Activated CD8-positive, alpha-beta memory T cell treated with anti-CD3 and anti-CD28 coated beads for 48 hours (primary cell): ENCODE data around the gene KRT13.

ENCODE experiments used
- DNase-seq, 3 experiments: peaks; one replicate each; pipeline ENCODE4 v3.0.0-alpha.2; 2020; ENCODE audit warnings: low read depth in 2 of 3, low spot score in 2 of 3

KRT13 gene

GRCh38 chr17:41498276-41498675, 7.1 kb downstream of the KRT13 start:
- no peak for DNase-seq

- peak; percentile 32 to 62 (median 32) for DNase-seq
Observed at GRCh38 chr17:41496803-41497484, 8.5 kb downstream of the KRT13 start.

GRCh38 chr17:41494524-41494923, 10.9 kb downstream of the KRT13 start:
- no peak for DNase-seq

- DNase-seq: no peak
Observed at GRCh38 chr17:41492771-41493170, 12.6 kb downstream of the KRT13 start.

- DNase-seq: no peak
Observed at GRCh38 chr17:41492351-41492750, 13.1 kb downstream of the KRT13 start.

GRCh38 chr17:41491476-41491875, 13.9 kb downstream of the KRT13 start:
- DNase-seq: no peak

- no peak for DNase-seq
Observed at GRCh38 chr17:41490000-41490990, 15.1 kb downstream of the KRT13 start.

- no peak for DNase-seq
Observed at GRCh38 chr17:41489531-41489930, 15.9 kb downstream of the KRT13 start, which contains the start of gene KRT36. TSS of gene KRT36 (minus strand) at chr17:41489910. CDS start at chr17:41489864, 46 bp downstream.

- DNase-seq: peak in 1 of 3 experiments; percentile 36
Observed at GRCh38 chr17:41486809-41487530, 18.4 kb downstream of the KRT13 start.

- no peak for DNase-seq
Observed at GRCh38 chr17:41486316-41486715, 19.1 kb downstream of the KRT13 start.

- no peak for DNase-seq
Observed at GRCh38 chr17:41484920-41485904, 20.2 kb downstream of the KRT13 start.

GRCh38 chr17:41483991-41484826, 21.2 kb downstream of the KRT13 start:
- no peak for DNase-seq

- DNase-seq: no peak
Observed at GRCh38 chr17:41483531-41483930, 21.9 kb downstream of the KRT13 start.

- no peak for DNase-seq
Observed at GRCh38 chr17:41481036-41481435, 24.4 kb downstream of the KRT13 start, which contains the start of gene KRT35. TSS of gene KRT35 (minus strand) at chr17:41481151. CDS start at chr17:41481097, 54 bp downstream.

- DNase-seq: no peak
Observed at GRCh38 chr17:41480581-41480980, 24.8 kb downstream of the KRT13 start.

GRCh38 chr17:41480136-41480535, 25.3 kb downstream of the KRT13 start:
- DNase-seq: no peak

GRCh38 chr17:41478237-41478636, 27.2 kb downstream of the KRT13 start:
- DNase-seq: no peak

GRCh38 chr17:41476866-41477815, 28.3 kb downstream of the KRT13 start:
- no peak for DNase-seq
